GM19468 (cell line): Measurements from ENCODE around the gene ACTR2.
"Not testable (repeated sequence)": the region's sequence is repeated elsewhere in the genome, so short reads cannot be mapped to it uniquely, and the experiment has no call there.

Experiments
- ATAC-seq: cut with Tn5 transposase; IDR thresholded peaks from one replicate; pipeline ENCODE4 v1.9.1; 2021; ENCODE audit warnings: mild to moderate bottlenecking, moderate library complexity, moderate number of reproducible peaks; ENCODE audit not compliant: unreplicated experiment; ENCODE audit errors: extremely low read depth

The ACTR2 gene

GRCh38 chr2:65227020-65227455 is 593 bp upstream of the ACTR2 start:
- ATAC-seq: no peak

- no peak for ATAC-seq
Measured at GRCh38 chr2:65228263-65228750, 676 bp downstream of the ACTR2 start.

DNA sequence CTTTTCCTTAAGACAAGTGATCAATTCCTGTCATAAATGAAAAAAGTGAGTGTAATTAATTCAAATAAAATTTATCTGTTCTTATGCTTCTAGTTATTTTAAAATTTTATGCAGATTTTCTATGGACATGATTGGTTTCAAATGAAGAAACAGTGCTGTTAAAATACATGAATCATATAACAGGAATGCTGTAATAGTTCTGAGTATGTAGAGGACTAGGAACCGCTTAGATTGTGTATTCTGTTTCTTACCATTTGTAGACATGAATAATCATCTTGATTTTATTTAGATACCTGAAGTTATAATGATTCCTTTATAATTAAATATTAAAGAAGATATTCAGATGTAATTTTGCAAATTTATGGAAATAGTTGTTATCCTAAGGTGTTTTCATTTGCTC is 3.5 kb downstream of the ACTR2 start:
- no peak for ATAC-seq

GRCh38 chr2:65231892-65232477 is 4.4 kb downstream of the ACTR2 start:
- no peak for ATAC-seq

GRCh38 chr2:65232636-65233035 is 5.0 kb downstream of the ACTR2 start:
- no peak for ATAC-seq

GRCh38 chr2:65240657-65241056 is 13.0 kb downstream of the ACTR2 start:
- ATAC-seq: no peak

DNA sequence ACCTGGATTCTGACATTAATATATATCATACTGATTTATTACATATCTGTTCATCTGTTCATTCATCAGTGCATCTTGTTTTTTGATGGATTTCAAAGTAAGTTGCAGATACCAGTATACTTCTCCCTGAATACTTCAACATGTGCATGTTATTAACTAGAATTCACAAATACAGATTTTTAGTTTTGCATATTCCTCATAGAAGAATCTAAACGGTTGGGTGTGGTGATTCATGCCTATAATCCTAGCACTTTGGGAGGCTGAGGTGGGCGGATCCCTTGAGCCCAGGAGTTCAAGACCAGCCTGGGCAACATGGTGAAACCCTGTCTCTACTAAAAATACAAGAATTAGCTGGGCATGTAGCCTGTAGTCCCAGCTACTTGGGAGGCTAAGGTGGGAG is 16.8 kb downstream of the ACTR2 start:
- not testable (repeated sequence) for ATAC-seq

- ATAC-seq: no peak
Measured at GRCh38 chr2:65252640-65253039, 25.0 kb downstream of the ACTR2 start.

GRCh38 chr2:65255356-65255755 is 27.7 kb downstream of the ACTR2 start:
- no peak for ATAC-seq

DNA sequence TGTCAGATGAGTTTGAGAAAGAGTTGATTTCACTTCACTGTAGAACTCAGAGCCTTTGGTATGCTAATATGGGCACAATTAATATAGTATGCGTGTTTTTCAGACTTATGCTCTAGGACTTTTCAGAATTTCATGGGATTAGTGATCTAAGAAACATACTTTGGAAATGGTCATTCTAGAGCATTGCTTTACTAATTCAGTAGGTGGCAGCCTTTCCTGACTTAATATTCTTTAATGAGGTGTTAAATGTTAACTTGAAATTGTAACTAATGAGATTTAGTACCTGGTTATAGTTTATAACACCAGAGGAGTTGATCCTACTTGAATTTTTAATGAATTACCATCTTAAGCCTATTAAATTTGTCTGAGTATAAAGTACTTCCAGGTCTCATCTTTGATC is 28.4 kb downstream of the ACTR2 start:
- ATAC-seq: no peak

GRCh38 chr2:65257866-65258265 is 30.2 kb downstream of the ACTR2 start:
- ATAC-seq: not testable (repeated sequence)

GRCh38 chr2:65261676-65262075 is 34.0 kb downstream of the ACTR2 start:
- ATAC-seq: no peak

GRCh38 chr2:65263262-65263661 is 35.6 kb downstream of the ACTR2 start:
- ATAC-seq: no peak

DNA sequence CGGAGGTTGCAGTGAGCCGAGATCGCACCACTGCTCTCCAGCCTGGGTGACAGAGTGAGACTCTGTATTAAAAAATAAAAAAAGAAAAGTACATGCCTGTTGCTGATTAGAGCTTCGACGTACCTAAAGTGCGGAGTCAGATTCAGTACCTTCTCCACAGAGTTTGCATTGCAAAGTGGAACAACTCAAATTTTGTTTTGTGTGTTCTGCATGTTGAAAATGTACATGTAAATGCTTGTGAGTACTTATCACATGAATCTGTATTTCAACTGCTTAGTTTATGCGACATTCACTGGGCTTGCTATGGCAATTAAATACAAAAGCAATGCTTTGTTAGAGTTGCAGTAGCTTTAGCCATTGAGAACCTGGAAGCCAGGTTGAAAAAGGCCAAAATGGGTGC is 36.4 kb downstream of the ACTR2 start:
- ATAC-seq: no peak

DNA sequence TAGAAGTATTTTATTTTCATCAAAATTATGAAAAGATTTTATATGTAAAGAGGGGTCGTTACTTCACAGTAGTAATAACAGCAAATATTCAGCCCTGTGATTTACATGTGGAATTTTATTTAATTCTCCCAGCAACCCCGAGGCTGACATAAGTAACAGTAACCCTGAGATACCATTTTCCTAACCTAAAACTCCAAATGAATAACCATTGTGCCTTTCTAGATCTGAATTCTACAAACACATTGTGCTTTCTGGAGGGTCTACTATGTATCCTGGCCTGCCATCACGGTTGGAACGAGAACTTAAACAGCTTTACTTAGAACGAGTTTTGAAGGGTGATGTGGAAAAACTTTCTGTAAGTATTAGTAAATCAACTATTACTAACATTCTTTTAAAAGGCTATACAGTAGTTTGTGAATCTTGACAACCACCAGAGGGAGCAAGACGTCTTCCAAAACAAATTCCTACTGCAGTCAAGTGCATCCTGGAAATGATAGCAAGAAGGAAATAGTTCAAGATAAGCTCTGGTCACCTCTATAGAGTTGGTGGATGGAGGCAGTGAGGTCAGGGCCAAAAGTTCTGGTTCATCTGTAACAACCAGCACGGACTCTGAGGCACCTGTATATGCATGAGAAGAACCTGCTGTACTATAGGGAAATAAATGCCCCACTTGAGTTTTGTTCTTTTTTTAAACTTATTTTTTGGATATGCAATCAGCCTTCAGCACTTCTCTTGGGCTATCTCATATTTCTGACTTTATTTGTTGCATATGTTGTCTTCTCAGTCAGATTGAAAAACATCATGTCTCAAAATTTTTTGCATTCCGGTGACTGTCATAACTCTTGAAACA is 37.4 kb downstream of the ACTR2 start:
- no peak for ATAC-seq

DNA sequence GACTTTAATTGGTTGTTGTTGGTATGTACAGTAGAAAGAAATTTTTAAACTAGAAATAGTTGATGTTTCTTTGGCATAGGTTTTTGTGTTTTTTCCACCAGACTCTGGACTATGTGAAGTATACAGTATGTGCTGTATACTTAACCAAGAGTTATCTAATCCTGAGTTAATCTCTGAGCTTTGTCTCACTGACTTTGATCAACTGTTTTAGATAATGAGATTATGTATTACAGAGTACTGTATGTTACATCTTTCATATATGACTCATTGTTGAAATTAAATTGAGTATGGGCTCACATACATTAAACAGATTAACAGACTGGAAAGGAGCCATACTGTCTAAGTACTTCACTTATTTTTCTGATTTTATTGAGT is 38.0 kb downstream of the ACTR2 start:
- ATAC-seq: no peak

- ATAC-seq: no peak
Measured at GRCh38 chr2:65267008-65267407, 39.4 kb downstream of the ACTR2 start.

- ATAC-seq: no peak
Measured at GRCh38 chr2:65268957-65269356, 41.3 kb downstream of the ACTR2 start.

DNA sequence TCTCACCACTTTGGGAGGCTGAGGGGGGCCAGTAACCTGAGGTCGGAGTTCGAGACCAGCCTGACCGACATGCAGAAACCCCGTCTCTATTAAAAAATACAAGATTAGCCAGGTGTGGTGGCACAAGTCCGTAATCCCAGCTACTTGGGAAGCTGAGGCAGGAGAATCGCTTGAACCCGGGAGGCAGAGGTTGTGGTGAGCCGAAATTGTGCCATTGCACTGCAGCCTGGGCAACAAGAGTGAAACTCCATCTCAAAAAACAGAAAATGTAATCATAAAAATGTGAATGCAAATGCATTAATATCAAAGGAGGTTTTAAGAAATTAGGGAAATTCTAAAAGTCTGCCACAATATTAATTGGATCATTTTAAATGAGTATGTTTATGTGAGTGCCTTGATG is 45.7 kb downstream of the ACTR2 start:
- ATAC-seq: no peak

DNA sequence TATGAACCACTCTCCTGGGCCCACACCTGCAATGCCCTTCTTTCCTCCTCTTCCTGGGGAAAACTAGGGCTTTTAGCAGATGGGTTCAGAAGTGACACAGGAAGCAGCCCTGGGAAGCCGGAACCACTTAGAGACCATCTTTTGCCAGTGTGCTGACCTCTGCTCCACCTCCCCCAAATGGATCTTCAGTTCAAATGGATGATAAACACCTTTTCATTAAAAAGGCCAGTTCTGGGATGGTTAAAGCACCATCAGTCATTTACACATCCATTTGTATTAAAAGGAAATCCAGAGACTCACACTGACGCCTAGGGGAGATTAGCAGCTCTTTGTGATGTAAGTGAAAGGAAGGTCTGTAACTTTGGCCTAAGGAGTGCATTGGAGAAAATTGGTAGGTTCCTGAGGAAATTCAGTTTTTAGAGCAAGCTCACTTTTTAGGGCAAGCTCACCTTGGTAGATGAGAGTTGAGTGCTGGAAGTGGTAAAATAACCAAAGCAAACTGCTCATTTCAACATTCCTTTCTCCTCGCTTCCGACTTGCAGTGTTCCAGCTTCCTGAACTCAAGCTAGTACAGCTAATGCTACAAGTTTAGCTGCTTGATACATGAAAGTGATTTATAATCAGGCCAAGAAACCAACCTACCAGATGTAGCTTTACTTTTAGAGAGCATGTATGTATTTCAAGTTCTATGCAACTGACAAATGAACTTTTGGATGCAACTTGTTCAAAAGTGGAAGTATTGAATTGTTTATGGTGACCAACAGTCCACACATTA is 47.7 kb downstream of the ACTR2 start:
- ATAC-seq: no peak

GRCh38 chr2:65276609-65277008 is 49.0 kb downstream of the ACTR2 start:
- ATAC-seq: no peak
